ENCODE results near the gene FSCN2. TPM values are rescaled to one million over a fixed set of nuclear protein-coding genes. Genes with fewer than 3 reads are reported as not detected.

Gene FSCN2
- polyA plus RNA-seq, 1 of the 3 experiments (the other 2 are of a cell fraction): 2.1 TPM

DNA sequence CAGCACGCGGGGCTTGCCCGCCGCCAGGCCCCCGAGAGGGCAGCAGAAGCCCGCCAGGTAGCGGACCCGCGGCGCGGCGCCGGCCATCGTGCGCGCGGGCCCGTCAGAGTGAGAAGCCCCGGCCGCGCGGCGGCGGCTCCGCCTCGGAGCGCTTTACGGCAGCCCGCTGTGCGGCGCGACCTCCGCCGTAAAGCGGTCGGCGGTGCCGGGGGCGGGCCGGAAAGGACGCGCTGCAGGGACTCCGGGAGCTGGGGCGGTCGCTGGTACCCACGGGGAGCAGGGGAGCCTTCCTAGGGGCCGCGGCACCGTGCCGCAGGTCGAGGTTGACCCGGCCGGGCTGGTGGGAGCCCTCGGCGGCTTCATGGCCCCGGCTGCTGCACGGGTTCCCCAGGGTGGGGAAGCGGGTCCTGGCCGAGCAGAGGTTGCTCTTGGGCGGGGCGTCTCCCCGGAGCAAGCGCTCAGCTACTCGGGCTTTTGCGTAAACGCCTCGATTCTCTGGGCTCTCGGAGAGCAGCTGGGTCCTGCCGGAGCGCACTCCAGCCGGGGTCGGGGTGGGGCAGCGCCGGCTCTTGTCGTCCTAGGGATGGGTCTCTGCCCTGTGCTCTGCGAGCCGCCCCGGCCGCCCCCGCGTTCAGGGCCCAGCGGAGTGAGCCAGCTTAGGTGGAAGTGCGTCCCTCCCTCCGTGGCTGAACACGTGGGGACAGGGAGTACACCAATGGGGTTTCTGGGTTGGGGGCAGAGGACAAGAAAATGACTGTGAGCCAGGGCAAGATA lies 24.3 kb downstream of the FSCN2 start, which contains the start of gene FAAP100 (continued):
- TF ChIP-seq NRF1 (IDR thresholded peaks at IDR 0.05; ENCODE audit: low read depth, low read length) (peak; percentile 40), YY1 (IDR thresholded peaks at IDR 0.05; ENCODE audit: low read depth) (peak; percentile 40), NFIC (IDR thresholded peaks at IDR 0.05; ENCODE audit: borderline replicate concordance) (peak; percentile 11; the same call in 1 of the 2 replicates), RAD21 (IDR thresholded peaks at IDR 0.05; ENCODE audit: low read length) (no peak), EP300 (IDR thresholded peaks at IDR 0.05; ENCODE audit: borderline replicate concordance in 1 of 2, low read depth in 1 of 2, low read length in 1 of 2) (no peak; a peak in 1 of 4 replicates), ELF1 (IDR thresholded peaks at IDR 0.05) (peak; percentile 55), JUND (IDR thresholded peaks at IDR 0.05) (no peak), FOXJ3 (CRISPR knock-in tag; IDR thresholded peaks at IDR 0.05) (no peak), RXRA (IDR thresholded peaks at IDR 0.05; ENCODE audit: borderline replicate concordance, low read depth) (no peak), FOXM1 (IDR thresholded peaks at IDR 0.05; ENCODE audit: low read depth) (no peak), POLR2AphosphoS5 (IDR thresholded peaks at IDR 0.05; ENCODE audit: low read depth, low read length) (peak; percentile 62; the same call in 1 of the 2 replicates), RCOR1 (IDR thresholded peaks at IDR 0.05; ENCODE audit: low read length) (no peak)
- TF ChIP-seq, protein P1, sequence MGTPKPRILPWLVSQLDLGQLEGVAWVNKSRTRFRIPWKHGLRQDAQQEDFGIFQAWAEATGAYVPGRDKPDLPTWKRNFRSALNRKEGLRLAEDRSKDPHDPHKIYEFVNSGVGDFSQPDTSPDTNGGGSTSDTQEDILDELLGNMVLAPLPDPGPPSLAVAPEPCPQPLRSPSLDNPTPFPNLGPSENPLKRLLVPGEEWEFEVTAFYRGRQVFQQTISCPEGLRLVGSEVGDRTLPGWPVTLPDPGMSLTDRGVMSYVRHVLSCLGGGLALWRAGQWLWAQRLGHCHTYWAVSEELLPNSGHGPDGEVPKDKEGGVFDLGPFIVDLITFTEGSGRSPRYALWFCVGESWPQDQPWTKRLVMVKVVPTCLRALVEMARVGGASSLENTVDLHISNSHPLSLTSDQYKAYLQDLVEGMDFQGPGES (IDR thresholded peaks at IDR 0.05; ENCODE audit: low read depth, low read length): no peak
- TF ChIP-seq, protein P2, sequence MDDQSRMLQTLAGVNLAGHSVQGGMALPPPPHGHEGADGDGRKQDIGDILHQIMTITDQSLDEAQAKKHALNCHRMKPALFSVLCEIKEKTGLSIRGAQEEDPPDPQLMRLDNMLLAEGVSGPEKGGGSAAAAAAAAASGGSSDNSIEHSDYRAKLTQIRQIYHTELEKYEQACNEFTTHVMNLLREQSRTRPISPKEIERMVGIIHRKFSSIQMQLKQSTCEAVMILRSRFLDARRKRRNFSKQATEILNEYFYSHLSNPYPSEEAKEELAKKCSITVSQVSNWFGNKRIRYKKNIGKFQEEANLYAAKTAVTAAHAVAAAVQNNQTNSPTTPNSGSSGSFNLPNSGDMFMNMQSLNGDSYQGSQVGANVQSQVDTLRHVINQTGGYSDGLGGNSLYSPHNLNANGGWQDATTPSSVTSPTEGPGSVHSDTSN (IDR thresholded peaks at IDR 0.05): no peak
- TF ChIP-seq, protein P3, sequence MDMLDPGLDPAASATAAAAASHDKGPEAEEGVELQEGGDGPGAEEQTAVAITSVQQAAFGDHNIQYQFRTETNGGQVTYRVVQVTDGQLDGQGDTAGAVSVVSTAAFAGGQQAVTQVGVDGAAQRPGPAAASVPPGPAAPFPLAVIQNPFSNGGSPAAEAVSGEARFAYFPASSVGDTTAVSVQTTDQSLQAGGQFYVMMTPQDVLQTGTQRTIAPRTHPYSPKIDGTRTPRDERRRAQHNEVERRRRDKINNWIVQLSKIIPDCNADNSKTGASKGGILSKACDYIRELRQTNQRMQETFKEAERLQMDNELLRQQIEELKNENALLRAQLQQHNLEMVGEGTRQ (IDR thresholded peaks at IDR 0.05; ENCODE audit: borderline replicate concordance, low read depth, low read length): 0 out of 2 replicates have a peak, but pooled peaks have one; percentile 17
- TF ChIP-seq, protein P4, sequence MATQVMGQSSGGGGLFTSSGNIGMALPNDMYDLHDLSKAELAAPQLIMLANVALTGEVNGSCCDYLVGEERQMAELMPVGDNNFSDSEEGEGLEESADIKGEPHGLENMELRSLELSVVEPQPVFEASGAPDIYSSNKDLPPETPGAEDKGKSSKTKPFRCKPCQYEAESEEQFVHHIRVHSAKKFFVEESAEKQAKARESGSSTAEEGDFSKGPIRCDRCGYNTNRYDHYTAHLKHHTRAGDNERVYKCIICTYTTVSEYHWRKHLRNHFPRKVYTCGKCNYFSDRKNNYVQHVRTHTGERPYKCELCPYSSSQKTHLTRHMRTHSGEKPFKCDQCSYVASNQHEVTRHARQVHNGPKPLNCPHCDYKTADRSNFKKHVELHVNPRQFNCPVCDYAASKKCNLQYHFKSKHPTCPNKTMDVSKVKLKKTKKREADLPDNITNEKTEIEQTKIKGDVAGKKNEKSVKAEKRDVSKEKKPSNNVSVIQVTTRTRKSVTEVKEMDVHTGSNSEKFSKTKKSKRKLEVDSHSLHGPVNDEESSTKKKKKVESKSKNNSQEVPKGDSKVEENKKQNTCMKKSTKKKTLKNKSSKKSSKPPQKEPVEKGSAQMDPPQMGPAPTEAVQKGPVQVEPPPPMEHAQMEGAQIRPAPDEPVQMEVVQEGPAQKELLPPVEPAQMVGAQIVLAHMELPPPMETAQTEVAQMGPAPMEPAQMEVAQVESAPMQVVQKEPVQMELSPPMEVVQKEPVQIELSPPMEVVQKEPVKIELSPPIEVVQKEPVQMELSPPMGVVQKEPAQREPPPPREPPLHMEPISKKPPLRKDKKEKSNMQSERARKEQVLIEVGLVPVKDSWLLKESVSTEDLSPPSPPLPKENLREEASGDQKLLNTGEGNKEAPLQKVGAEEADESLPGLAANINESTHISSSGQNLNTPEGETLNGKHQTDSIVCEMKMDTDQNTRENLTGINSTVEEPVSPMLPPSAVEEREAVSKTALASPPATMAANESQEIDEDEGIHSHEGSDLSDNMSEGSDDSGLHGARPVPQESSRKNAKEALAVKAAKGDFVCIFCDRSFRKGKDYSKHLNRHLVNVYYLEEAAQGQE (IDR thresholded peaks at IDR 0.05; ENCODE audit: low read depth, low read length): 0 out of 2 replicates have a peak, but pooled peaks have one; percentile 41
- TF ChIP-seq, protein P5, sequence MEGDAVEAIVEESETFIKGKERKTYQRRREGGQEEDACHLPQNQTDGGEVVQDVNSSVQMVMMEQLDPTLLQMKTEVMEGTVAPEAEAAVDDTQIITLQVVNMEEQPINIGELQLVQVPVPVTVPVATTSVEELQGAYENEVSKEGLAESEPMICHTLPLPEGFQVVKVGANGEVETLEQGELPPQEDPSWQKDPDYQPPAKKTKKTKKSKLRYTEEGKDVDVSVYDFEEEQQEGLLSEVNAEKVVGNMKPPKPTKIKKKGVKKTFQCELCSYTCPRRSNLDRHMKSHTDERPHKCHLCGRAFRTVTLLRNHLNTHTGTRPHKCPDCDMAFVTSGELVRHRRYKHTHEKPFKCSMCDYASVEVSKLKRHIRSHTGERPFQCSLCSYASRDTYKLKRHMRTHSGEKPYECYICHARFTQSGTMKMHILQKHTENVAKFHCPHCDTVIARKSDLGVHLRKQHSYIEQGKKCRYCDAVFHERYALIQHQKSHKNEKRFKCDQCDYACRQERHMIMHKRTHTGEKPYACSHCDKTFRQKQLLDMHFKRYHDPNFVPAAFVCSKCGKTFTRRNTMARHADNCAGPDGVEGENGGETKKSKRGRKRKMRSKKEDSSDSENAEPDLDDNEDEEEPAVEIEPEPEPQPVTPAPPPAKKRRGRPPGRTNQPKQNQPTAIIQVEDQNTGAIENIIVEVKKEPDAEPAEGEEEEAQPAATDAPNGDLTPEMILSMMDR (IDR thresholded peaks at IDR 0.05): no peak

Measured in SK-N-SH (cell line).